Adrenal gland (tissue), 12 donors: ENCODE results near the gene EML1. TPM values are rescaled to one million over a fixed set of nuclear protein-coding genes. Genes with fewer than 3 reads are reported as not detected.

Experiments used
- DNase-seq, 7 donors: peaks; one replicate each; pipeline ENCODE4 v3.0.0-alpha.2; 2019 to 2020
- H3K27ac ChIP-seq, 5 donors: fragments of 200-600 bp; sonication (generic) in 4 of 5; 1 replicate in 3 of 5; 2 replicates in 2 of 5; pipeline versions ENCODE4 v1.5.1 to v1.8.0; 2016 to 2020; ENCODE audit warnings: mild to moderate bottlenecking in 1 of 5
- H3K27me3 ChIP-seq: fragments of 200-600 bp; 2 replicates; pipeline ENCODE4 v1.8.0; 2021
- H3K36me3 ChIP-seq, 2 donors: fragments of 200-600 bp; replicated peaks in 1 of 2; 1 replicate in 1 of 2; 2 replicates in 1 of 2; pipeline versions ENCODE4 v1.5.1 to v1.8.0; 2018 to 2022
- H3K4me1 ChIP-seq, 2 donors: fragments of 200-600 bp; replicated peaks in 1 of 2; 1 replicate in 1 of 2; 2 replicates in 1 of 2; pipeline versions ENCODE4 v1.5.1 to v1.8.0; 2018 to 2021
- H3K4me3 ChIP-seq, 4 donors: fragments of 200-600 bp; sonication (generic) in 3 of 4; one replicate each; pipeline ENCODE4 v1.5.1; 2016 to 2018
- H3K9me3 ChIP-seq, 3 donors: fragments of 200-600 bp; sonication (generic) in 1 of 3; replicated peaks in 1 of 3; 1 replicate in 2 of 3; 2 replicates in 1 of 3; pipeline versions ENCODE4 v1.5.1 to v1.8.0; 2016 to 2021
- POLR2A ChIP-seq, 2 donors: fragments of 450-650 bp; IDR thresholded peaks; one replicate each; pipeline ENCODE4 v1.6.1; 2017; ENCODE audit warnings: antibody characterized with exemption in 2 of 2, mild to moderate bottlenecking in 2 of 2, moderate library complexity in 1 of 2
- WGBS, 4 donors: extraction: QIAGEN DNeasy Blood & Tissue Kit in 2 of 4; methylation state at CpG; one replicate each; pipeline versions ENCODE4 v1.1.5 to v1.1.7; 2013 to 2017; 5-methylcytosine and 5-hydroxymethylcytosine counted together
- intact Hi-C, 2 donors: fragments of 100-400 bp; cut with DNase I; formaldehyde crosslinking; loops; one replicate each; pipeline versions ENCODE4 v1.14.1 to v1.15.0; 2022 to 2023
- polyA plus RNA-seq, 3 donors: library from polyadenylated mRNA; stranded (reverse); fragments of 200-250 nt in 2 of 3; fragments of 350-450 nt in 1 of 3; fragmentation: Illumina TruSeq in 1 of 3; extraction: RNeasy Lipid Tissue Mini Kit (QIAGEN cat#74804) in 1 of 3; gene quantifications; one replicate each; pipeline ENCODE4 v1.2.3, GENCODE V29; 2013 to 2014
- total RNA-seq, 9 donors: library from RNA; depleted of rRNA in 4 of 9; stranded (reverse); fragments of >200 nt in 4 of 9; fragments of 120-200 nt in 1 of 9; fragmentation: NEBNext Ultra II Directional in 1 of 9; extraction: Animal tissue kit (Norgen Biotek cat#: 25700) in 1 of 9; gene quantifications; one replicate each; pipeline versions ENCODE4 v1.1.0 to v1.2.4, GENCODE V29; 2013 to 2023
- TF ChIP-seq, protein P1 (sequence below), 6 experiments: fragments of 450-650 bp in 4 of 6; fragments of 200-600 bp in 2 of 6; sonication (generic) in 1 of 6; IDR thresholded peaks; 1 replicate in 5 of 6; 2 replicates in 1 of 6; pipeline versions ENCODE4 v1.5.1 to v1.8.0; 2016 to 2021; ENCODE audit warnings: antibody characterized with exemption in 6 of 6, mild to moderate bottlenecking in 2 of 6, moderate library complexity in 1 of 6
- donor health status: healthy with polysubstance abuse.
- donor health status: Bipolar disorder and iron deficiency.
- donor health status: DM: yes; HTN: yes; CAD: no.
- donor health status: DM: no; HTN: no; CAD: no.
- donor health status: DM: no; HTN: no; CAD: no.
- donor health status: DM: yes; HTN: yes; CAD: no.

The EML1 gene
- total and polyA plus RNA-seq, 12 donors, result 5.5 to 59.5 (median 16.2) TPM

- intact Hi-C loops, result loop anchor here (5.0 kb wide), 1 partner anchor 58 kb away; no protein-coding TSS in a partner anchor
- peak in 1 of 7 donors; percentile 45 for DNase-seq
- H3K9me3 ChIP-seq, result no peaks in the 10 kb centered on the region
- no peak overlapping the region for H3K27ac ChIP-seq
- H3K36me3 ChIP-seq, result no peaks in the 10 kb centered on the region
- TF ChIP-seq, protein P1, sequence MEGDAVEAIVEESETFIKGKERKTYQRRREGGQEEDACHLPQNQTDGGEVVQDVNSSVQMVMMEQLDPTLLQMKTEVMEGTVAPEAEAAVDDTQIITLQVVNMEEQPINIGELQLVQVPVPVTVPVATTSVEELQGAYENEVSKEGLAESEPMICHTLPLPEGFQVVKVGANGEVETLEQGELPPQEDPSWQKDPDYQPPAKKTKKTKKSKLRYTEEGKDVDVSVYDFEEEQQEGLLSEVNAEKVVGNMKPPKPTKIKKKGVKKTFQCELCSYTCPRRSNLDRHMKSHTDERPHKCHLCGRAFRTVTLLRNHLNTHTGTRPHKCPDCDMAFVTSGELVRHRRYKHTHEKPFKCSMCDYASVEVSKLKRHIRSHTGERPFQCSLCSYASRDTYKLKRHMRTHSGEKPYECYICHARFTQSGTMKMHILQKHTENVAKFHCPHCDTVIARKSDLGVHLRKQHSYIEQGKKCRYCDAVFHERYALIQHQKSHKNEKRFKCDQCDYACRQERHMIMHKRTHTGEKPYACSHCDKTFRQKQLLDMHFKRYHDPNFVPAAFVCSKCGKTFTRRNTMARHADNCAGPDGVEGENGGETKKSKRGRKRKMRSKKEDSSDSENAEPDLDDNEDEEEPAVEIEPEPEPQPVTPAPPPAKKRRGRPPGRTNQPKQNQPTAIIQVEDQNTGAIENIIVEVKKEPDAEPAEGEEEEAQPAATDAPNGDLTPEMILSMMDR (IDR thresholded peaks at IDR 0.05), result no peak
- no peak for TF ChIP-seq POLR2A (IDR thresholded peaks at IDR 0.05)
- 88 to 94% (median 92%) methylated on average over 7 of the region's 7 CpGs for WGBS, 4 donors
- H3K4me3 ChIP-seq, result no peak overlapping the region
- no peaks in the 10 kb centered on the region for H3K27me3 ChIP-seq
- peaks cover 6 to 29% of the 10 kb centered on the region in 2 donors for H3K4me1 ChIP-seq
Measured at GRCh38 chr14:99790201-99790977, 2.8 kb upstream of the EML1 start.

DNA sequence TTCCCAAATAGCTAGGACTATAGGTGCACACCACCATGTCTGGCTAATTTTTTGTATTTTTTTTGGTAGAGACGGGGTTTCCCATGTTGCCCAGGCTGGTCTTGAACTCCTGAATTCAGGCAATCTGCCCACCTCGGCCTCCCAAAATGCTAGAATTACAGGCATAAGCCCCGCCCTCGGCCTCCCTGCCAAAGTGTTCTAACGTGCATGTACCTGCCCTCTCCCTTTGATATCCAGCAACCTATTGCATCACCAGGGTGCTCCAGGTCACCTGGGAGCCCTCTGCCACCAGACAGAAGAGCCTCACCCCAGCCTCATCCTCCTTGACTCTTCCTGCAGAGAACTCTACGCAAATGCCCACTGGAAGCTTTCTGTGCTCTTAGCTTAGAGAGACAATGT lies 2.2 kb upstream of the EML1 start:
- Histone ChIP-seq H3K4me1 (peaks cover 6 to 29% of the 10 kb centered on the region in 2 donors), H3K27ac (no peak overlapping the region), H3K9me3 (no peaks in the 10 kb centered on the region), H3K27me3 (no peaks in the 10 kb centered on the region), H3K36me3 (no peaks in the 10 kb centered on the region), H3K4me3 (no peak overlapping the region)
- intact Hi-C loops, result loop anchor here (5.0 kb wide), 1 partner anchor 59 kb away; no protein-coding TSS in a partner anchor
- peak in 1 of 7 donors; percentile 52 for DNase-seq
- WGBS, 4 donors, result 84 to 88% (median 87%) methylated on average over 5 to 6 of the region's 6 CpGs
- TF ChIP-seq POLR2A (IDR thresholded peaks at IDR 0.05), result no peak
- TF ChIP-seq, protein P1 (IDR thresholded peaks at IDR 0.05), result no peak

- TF ChIP-seq, protein P1 (IDR thresholded peaks at IDR 0.05), result no peak
- no peak for TF ChIP-seq POLR2A (IDR thresholded peaks at IDR 0.05)
- H3K4me3 ChIP-seq, result no peak overlapping the region
Measured at GRCh38 chr14:99791476-99792209, 1.6 kb upstream of the EML1 start.

GRCh38 chr14:99792210-99792535 lies 1.0 kb upstream of the EML1 start:
- H3K27me3 ChIP-seq, result no peaks in the 10 kb centered on the region
- DNase-seq, result no peak
- TF ChIP-seq POLR2A (IDR thresholded peaks at IDR 0.05), result no peak
- TF ChIP-seq, protein P1 (IDR thresholded peaks at IDR 0.05), result no peak
- H3K9me3 ChIP-seq, result no peaks in the 10 kb centered on the region
- peak overlapping the region in 3 of 5 donors; percentile 37 to 74 (median 60) for H3K27ac ChIP-seq
- peaks cover 6 to 29% of the 10 kb centered on the region in 2 donors for H3K4me1 ChIP-seq
- H3K36me3 ChIP-seq, result no peaks in the 10 kb centered on the region
- H3K4me3 ChIP-seq, result no peak overlapping the region
- intact Hi-C loops, result loop anchor here (5.0 kb wide), 1 partner anchor 60 kb away; no protein-coding TSS in a partner anchor
- WGBS, 4 donors, result 79 to 88% (median 80%) methylated on average over 6 of the region's 6 CpGs

More at GRCh38 chr14:99791476-99792209, 1.6 kb upstream of the EML1 start:
- 74 to 90% (median 84%) methylated on average over 13 of the region's 13 CpGs for WGBS, 4 donors
- intact Hi-C loops, result loop anchor here (5.0 kb wide), 1 partner anchor 59 kb away; no protein-coding TSS in a partner anchor
- DNase-seq, result peak in 2 of 7 donors; percentile 24 to 55
- H3K27ac ChIP-seq, result no peak overlapping the region
- H3K4me1 ChIP-seq, result peaks cover 6 to 29% of the 10 kb centered on the region in 2 donors
- no peaks in the 10 kb centered on the region for H3K27me3 ChIP-seq
- H3K9me3 ChIP-seq, result no peaks in the 10 kb centered on the region
- H3K36me3 ChIP-seq, result no peaks in the 10 kb centered on the region
